Measurements from ENCODE around the gene FAM89B. TPM values are rescaled to one million over a fixed set of nuclear protein-coding genes. Genes with fewer than 3 reads are reported as not detected.
"Not testable (repeated sequence)": the region's sequence is repeated elsewhere in the genome, so short reads cannot be mapped to it uniquely, and the experiment has no call there.

FAM89B gene
- total and polyA plus RNA-seq, 2 donors (not counting 1 experiment from before 2014, with no cell fraction given), result 30.4 to 50.2 TPM

GRCh38 chr11:65564879-65565559 lies 7.3 kb upstream of the FAM89B start:
- not testable (repeated sequence) for H3K9me3 Mint-ChIP-seq (ENCODE audit: insufficient read depth)

GRCh38 chr11:65565624-65566453 lies 6.5 kb upstream of the FAM89B start:
- ChIA-PET POLR2A (interaction anchor here (0.6 to 1.3 kb wide), 7 partner anchors 22 to 1281 kb away, joined by 3 to 5 read pairs (median 4); no protein-coding TSS in a partner anchor), CTCF (interaction anchor here (0.6 to 4.2 kb wide), 12 partner anchors 11 to 237 kb away, joined by 3 to 21 read pairs (median 5); partner anchors contain the start of gene SLC25A45)
- peak overlapping the region; percentile 88 for H3K27ac Mint-ChIP-seq
- H3K4me1 Mint-ChIP-seq, result peaks cover 44% of the 10 kb centered on the region
- H3K4me3 Mint-ChIP-seq, result peak overlapping the region; percentile 55
- DNase-seq (peak; percentile 58), ATAC-seq (ENCODE audit: low read depth) (no peak)
- Histone ChIP-seq H3K79me2 (ENCODE audit: control insufficient read depth, insufficient read depth, low read length) (peaks cover 87% of the 10 kb centered on the region), H3K4me1 (ENCODE audit: control insufficient read depth in 2 of 2, insufficient read depth in 2 of 2, low read length in 2 of 2) (peaks cover 35 to 47% of the 10 kb centered on the region in 2 donors), H3K36me3 (replicated peaks in 1 of 2; ENCODE audit: control extremely low read depth in 1 of 2, control insufficient read depth in 1 of 2, extremely low read depth in 1 of 2, insufficient read depth in 2 of 2, low read length in 1 of 2) (peaks cover 0 to 6% of the 10 kb centered on the region in 2 experiments), H3K27ac (ENCODE audit: low read length in 2 of 2) (peak overlapping the region; percentile 35 to 81), H3K27me3 (replicated peaks in 1 of 4; ENCODE audit: control extremely low read depth in 1 of 4, control insufficient read depth in 3 of 4, insufficient read depth in 4 of 4, low read length in 3 of 4) (no peaks in the 10 kb centered on the region), H3K9me3 (ENCODE audit: control extremely low read depth in 1 of 3, control insufficient read depth in 2 of 3, insufficient read depth in 1 of 3, low read length in 2 of 3) (no peaks in the 10 kb centered on the region), H3K9ac (ENCODE audit: low read length) (peak overlapping the region; percentile 20), H4K20me1 (ENCODE audit: control insufficient read depth, insufficient read depth, low read length, poor library complexity, severe bottlenecking) (peaks cover 16% of the 10 kb centered on the region), H2AFZ (ENCODE audit: insufficient read depth, low read depth, low read length, poor library complexity, severe bottlenecking) (no peak overlapping the region), H3K4me3 (ENCODE audit: control extremely low read depth in 1 of 5, extremely low read depth in 1 of 5, insufficient read depth in 1 of 5, low read depth in 2 of 5, low read length in 4 of 5) (no peak overlapping the region), H3K4me2 (replicated peaks; ENCODE audit: low read depth, low read length, poor library complexity, severe bottlenecking) (peak overlapping the region; percentile 35)
- TF ChIP-seq EZH2 (IDR thresholded peaks at IDR 0.05; ENCODE audit: borderline replicate concordance, insufficient read depth, low read depth, low read length, poor library complexity, severe bottlenecking), result no peak
- TF ChIP-seq, protein P1, sequence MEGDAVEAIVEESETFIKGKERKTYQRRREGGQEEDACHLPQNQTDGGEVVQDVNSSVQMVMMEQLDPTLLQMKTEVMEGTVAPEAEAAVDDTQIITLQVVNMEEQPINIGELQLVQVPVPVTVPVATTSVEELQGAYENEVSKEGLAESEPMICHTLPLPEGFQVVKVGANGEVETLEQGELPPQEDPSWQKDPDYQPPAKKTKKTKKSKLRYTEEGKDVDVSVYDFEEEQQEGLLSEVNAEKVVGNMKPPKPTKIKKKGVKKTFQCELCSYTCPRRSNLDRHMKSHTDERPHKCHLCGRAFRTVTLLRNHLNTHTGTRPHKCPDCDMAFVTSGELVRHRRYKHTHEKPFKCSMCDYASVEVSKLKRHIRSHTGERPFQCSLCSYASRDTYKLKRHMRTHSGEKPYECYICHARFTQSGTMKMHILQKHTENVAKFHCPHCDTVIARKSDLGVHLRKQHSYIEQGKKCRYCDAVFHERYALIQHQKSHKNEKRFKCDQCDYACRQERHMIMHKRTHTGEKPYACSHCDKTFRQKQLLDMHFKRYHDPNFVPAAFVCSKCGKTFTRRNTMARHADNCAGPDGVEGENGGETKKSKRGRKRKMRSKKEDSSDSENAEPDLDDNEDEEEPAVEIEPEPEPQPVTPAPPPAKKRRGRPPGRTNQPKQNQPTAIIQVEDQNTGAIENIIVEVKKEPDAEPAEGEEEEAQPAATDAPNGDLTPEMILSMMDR (IDR thresholded peaks at IDR 0.05), result no peak
- WGBS (ENCODE audit: insufficient coverage), result 100% methylated on average over 2 of the region's 7 CpGs
- no peaks in the 10 kb centered on the region for H3K27me3 Mint-ChIP-seq
- H3K9me3 Mint-ChIP-seq (ENCODE audit: insufficient read depth), result no peaks in the 10 kb centered on the region
- intact Hi-C loops (cut with micrococcal nuclease), result no loop called here

More at GRCh38 chr11:65564879-65565559, 7.3 kb upstream of the FAM89B start:
- ATAC-seq (ENCODE audit: low read depth); H3K4me3 ChIP-seq (ENCODE audit: control extremely low read depth in 1 of 5, extremely low read depth in 1 of 5, insufficient read depth in 1 of 5, low read depth in 2 of 5, low read length in 4 of 5); H3K4me3 Mint-ChIP-seq; H3K9me3 ChIP-seq (ENCODE audit: control extremely low read depth in 1 of 3, control insufficient read depth in 2 of 3, insufficient read depth in 1 of 3, low read length in 2 of 3); H3K27me3 ChIP-seq (replicated peaks in 1 of 4; ENCODE audit: control extremely low read depth in 1 of 4, control insufficient read depth in 3 of 4, insufficient read depth in 4 of 4, low read length in 3 of 4); DNase-seq; intact Hi-C loops (cut with micrococcal nuclease); H3K27me3 Mint-ChIP-seq; H3K9ac ChIP-seq (ENCODE audit: low read length); H3K36me3 ChIP-seq (replicated peaks in 1 of 2; ENCODE audit: control extremely low read depth in 1 of 2, control insufficient read depth in 1 of 2, extremely low read depth in 1 of 2, insufficient read depth in 2 of 2, low read length in 1 of 2); H2AFZ ChIP-seq (ENCODE audit: insufficient read depth, low read depth, low read length, poor library complexity, severe bottlenecking): not testable (repeated sequence)
- Mint-ChIP-seq H3K27ac (peak overlapping the region; percentile 88), H3K4me1 (peaks cover 39% of the 10 kb centered on the region)
- peaks cover 89% of the 10 kb centered on the region for H3K79me2 ChIP-seq (ENCODE audit: control insufficient read depth, insufficient read depth, low read length)
- WGBS (ENCODE audit: insufficient coverage), result 99% methylated on average over 8 of the region's 12 CpGs
- ChIA-PET CTCF (interaction anchor here (0.8 to 4.2 kb wide), 6 partner anchors 14 to 182 kb away, joined by 3 to 21 read pairs (median 6); partner anchors contain the start of gene SLC25A45), POLR2A (interaction anchor here (0.7 to 1.2 kb wide), 3 partner anchors 61 to 313 kb away, joined by 3 to 6 read pairs (median 5); no protein-coding TSS in a partner anchor)
- peak overlapping the region; percentile 35 for H3K4me2 ChIP-seq (replicated peaks; ENCODE audit: low read depth, low read length, poor library complexity, severe bottlenecking)
- H4K20me1 ChIP-seq (ENCODE audit: control insufficient read depth, insufficient read depth, low read length, poor library complexity, severe bottlenecking), result peaks cover 11% of the 10 kb centered on the region
- peak overlapping the region; percentile 35 to 81 for H3K27ac ChIP-seq (ENCODE audit: low read length in 2 of 2)
- H3K4me1 ChIP-seq (ENCODE audit: control insufficient read depth in 2 of 2, insufficient read depth in 2 of 2, low read length in 2 of 2), result peaks cover 33 to 43% of the 10 kb centered on the region in 2 donors
